T-helper 1 cell treated with Interleukin-12 subunit alpha and Interleukin-12 subunit beta and Interleukin-4 antibody, amounts not matched to agents 30 ng/mL and 1 ng/mL, for 36 hours (primary cell): ENCODE measurements around the gene PRAMEF27. TPM values are rescaled to one million over a fixed set of nuclear protein-coding genes. Genes with fewer than 3 reads are reported as not detected.
"Not testable (repeated sequence)": the region's sequence is repeated elsewhere in the genome, so short reads cannot be mapped to it uniquely, and the experiment has no call there.

ENCODE experiments used
- intact Hi-C: fragments of 100-400 bp; cut with micrococcal nuclease; formaldehyde crosslinking; loops from one replicate; pipeline ENCODE4 v1.15.1; 2024
- total RNA-seq: library from RNA; stranded (reverse); gene quantifications from 2 replicates; pipeline ENCODE4 v1.2.3, GENCODE V29; 2022

PRAMEF27 gene
- total RNA-seq: not detected in 2 replicates

DNA sequence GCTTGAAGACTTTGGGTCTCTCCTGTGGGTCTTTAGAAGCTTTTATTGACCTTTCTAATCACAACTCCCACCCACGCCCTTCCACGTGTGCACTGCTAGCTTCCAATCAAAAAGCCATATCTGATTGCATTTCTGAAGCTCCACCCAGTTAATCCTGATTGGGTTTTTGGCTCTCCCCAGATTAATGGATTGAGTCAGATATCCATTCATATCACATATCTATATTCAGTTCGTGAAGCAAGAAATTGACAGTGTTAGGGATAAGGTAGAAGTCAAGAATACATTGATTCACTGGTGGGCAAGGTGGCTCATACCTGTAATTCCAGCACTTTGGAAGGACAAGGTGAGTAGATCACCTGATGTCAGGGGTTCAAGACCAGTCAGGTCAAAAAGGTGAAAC, at the start of gene PRAMEF27:
Gene PRAMEF27 (minus strand): TSS at position 101 of the 400 bp plus-strand sequence. CDS start 2,916 bp downstream, outside the sequence.
- intact Hi-C loops: not testable (repeated sequence)

DNA sequence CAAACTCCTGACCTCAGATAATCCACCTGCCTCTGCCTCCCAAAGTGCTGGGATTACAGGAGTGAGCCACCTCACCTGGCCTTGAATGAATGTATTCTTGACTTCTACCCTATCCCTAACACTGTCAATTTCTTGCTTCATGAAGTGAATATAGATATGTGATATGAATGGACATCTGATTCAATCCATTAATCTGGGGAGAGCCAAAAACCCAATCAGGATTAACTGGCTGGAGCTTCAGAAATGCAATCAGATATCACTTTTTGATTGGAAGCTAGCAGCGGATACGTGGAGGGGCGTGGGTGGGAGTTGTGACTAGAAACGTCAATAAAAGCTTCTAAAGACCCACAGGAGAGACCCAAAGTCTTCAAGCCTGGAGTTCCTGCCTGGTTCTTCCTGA, 14.1 kb upstream of the PRAMEF27 start, which contains the start of gene PRAMEF25:
Gene PRAMEF25 (plus strand): TSS at position 301 of the 400 bp plus-strand sequence. CDS start 2,920 bp downstream, outside the sequence.
- intact Hi-C loops: not testable (repeated sequence)

DNA sequence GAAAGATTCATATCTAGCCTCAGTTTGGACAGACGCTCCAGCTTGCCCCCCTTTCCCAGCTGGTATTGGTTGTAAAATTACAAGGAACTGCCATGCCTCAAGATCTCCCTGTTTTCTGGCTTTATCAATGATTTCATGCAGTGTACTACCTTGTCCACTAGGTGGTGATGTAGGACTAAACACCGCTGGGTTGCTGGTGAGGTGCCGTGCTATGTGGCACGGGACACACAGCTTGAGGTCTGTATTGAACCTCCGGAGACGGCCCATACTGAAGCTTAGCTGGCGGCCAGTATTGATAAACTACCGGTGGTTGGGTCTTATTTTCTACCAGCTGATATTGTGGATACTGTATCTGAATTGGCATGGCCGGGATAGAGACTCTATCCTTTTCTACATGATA, 36.5 kb downstream of the PRAMEF27 start:
- intact Hi-C loops: not testable (repeated sequence)

DNA sequence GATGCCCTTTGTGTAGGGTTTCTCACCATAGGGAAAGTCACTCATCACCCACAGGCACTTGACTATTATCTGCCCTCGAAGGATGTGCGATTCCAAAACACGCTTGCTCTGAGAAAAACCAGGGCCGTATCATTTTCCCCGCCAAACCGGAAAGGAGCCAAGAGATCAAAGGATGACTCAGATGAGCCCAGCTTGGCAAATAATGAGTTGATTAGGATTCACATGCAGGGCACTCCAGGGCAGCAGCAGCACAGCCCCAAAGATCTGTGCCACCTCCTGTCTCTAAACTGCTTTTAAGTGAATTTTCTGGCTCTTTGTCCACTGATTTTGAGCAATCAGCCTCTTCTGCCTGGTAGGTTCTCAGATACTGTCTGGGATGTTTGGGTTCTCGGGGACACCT, 44.4 kb downstream of the PRAMEF27 start:
- intact Hi-C loops: not testable (repeated sequence)

DNA sequence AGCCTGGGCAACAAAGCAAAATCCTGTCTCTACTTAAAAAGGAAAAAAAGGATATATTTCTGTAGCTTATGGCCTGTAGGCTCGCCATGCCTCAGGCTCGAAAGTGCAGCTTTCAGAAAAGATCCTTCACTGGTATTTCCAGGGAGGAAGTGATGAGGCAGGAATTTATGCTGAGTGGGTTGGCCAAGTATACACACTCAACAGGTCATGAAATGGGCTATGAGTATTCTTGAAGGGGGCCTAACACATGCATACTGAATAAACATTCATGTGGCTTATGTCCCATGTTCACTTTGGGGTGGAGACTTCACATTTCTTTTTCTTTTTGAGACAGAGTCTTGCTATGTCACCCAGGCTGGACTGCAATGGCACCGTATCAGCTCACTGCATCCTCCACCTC, 47.0 kb downstream of the PRAMEF27 start:
- intact Hi-C loops: not testable (repeated sequence)

DNA sequence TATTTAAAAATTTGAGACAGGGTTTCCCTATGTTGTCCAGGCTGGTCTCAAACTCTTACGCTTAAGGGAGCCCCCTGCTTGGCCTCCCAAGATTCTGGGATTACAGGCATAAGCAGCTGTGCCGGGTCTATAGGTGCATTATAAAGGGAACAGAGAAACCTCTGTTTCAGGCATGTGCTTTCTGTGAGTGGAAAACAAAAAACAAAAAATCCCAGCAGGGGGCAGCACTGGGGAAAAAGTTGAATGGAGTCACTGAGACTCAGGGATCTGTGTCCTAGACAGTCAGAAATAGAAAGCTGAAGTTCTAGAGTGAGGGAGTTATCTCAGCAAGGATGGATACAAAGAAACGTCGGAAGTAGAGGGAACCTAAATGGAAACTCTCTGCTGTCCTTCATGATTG, 50.6 kb downstream of the PRAMEF27 start:
- intact Hi-C loops: not testable (repeated sequence)

Other genes with a start within 250 kb of the PRAMEF27 start
- not detected in 2 replicates for gene PRAMEF11, start 225.2 kb downstream of the PRAMEF27 start, total RNA-seq
- not detected in 2 replicates for gene HNRNPCL1, start 207.9 kb downstream of the PRAMEF27 start, total RNA-seq
- not detected in 2 replicates for gene PRAMEF2, start 199.5 kb downstream of the PRAMEF27 start, total RNA-seq
- not detected in 2 replicates for gene PRAMEF4, start 170.4 kb downstream of the PRAMEF27 start, total RNA-seq
- gene PRAMEF10, start 158.3 kb downstream of the PRAMEF27 start, total RNA-seq: not detected in 2 replicates
- not detected in 2 replicates for gene PRAMEF7, start 140.0 kb downstream of the PRAMEF27 start, total RNA-seq
- not detected in 2 replicates for gene PRAMEF6, start 109.0 kb downstream of the PRAMEF27 start, total RNA-seq
- gene HNRNPCL3, start 4.2 kb upstream of the PRAMEF27 start, total RNA-seq: not detected in 2 replicates
- gene PRAMEF25, start 14.2 kb upstream of the PRAMEF27 start, total RNA-seq: not detected in 2 replicates
- gene HNRNPCL2, start 60.3 kb upstream of the PRAMEF27 start, total RNA-seq: not detected in 2 replicates
- not detected in 2 replicates for gene PRAMEF26, start 99.4 kb upstream of the PRAMEF27 start, total RNA-seq
- not detected in 2 replicates for gene HNRNPCL4, start 109.1 kb upstream of the PRAMEF27 start, total RNA-seq
- gene PRAMEF9, start 115.3 kb upstream of the PRAMEF27 start, total RNA-seq: not detected in 2 replicates
- gene PRAMEF13, start 144.8 kb upstream of the PRAMEF27 start, total RNA-seq: not detected in 2 replicates
- gene PRAMEF18, start 169.6 kb upstream of the PRAMEF27 start, total RNA-seq: not detected in 2 replicates
- not detected in 2 replicates for gene PRAMEF5, start 197.6 kb upstream of the PRAMEF27 start, total RNA-seq
- not detected in 2 replicates for gene PRAMEF8, start 228.6 kb upstream of the PRAMEF27 start, total RNA-seq
- not detected in 2 replicates for gene PRAMEF33, start 247.0 kb upstream of the PRAMEF27 start, total RNA-seq